Measurements from ENCODE around the gene PHLDB3. TPM values are rescaled to one million over a fixed set of nuclear protein-coding genes. Genes with fewer than 3 reads are reported as not detected.

Gene PHLDB3
- total RNA-seq, 4 donors from 2014 or later, result 10.2 to 28.7 (median 16.5) TPM

DNA sequence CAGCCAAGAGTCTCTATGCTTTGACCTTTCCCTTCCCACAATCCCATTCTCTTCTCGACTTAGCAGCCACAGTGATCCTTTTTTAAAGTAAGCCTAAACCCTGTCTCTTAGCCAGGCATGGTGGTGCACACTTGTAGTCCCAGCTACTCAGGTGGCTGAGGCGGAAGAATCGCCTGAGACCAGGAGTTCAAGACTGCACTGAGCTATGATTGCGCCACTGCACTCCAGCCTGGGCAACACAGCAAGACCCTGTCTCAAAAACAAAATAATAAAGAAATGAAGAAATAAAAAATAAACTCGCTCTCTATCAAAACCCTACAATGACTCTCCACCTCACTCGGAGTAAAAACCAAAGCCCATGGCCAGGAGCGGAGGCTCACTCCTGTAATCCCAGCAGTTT is 75.2 kb downstream of the PHLDB3 start:
- TF ChIP-seq POLR2AphosphoS5 (IDR thresholded peaks at IDR 0.05), result no peak
- TF ChIP-seq, protein P1, sequence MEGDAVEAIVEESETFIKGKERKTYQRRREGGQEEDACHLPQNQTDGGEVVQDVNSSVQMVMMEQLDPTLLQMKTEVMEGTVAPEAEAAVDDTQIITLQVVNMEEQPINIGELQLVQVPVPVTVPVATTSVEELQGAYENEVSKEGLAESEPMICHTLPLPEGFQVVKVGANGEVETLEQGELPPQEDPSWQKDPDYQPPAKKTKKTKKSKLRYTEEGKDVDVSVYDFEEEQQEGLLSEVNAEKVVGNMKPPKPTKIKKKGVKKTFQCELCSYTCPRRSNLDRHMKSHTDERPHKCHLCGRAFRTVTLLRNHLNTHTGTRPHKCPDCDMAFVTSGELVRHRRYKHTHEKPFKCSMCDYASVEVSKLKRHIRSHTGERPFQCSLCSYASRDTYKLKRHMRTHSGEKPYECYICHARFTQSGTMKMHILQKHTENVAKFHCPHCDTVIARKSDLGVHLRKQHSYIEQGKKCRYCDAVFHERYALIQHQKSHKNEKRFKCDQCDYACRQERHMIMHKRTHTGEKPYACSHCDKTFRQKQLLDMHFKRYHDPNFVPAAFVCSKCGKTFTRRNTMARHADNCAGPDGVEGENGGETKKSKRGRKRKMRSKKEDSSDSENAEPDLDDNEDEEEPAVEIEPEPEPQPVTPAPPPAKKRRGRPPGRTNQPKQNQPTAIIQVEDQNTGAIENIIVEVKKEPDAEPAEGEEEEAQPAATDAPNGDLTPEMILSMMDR (IDR thresholded peaks at IDR 0.05), result no peak
- TF ChIP-seq POLR2A (IDR thresholded peaks at IDR 0.05), result no peak
- TF ChIP-seq EP300 (IDR thresholded peaks at IDR 0.05; ENCODE audit: low read depth), result no peak
- Histone ChIP-seq H3K4me1 (peaks cover 4 to 42% (median 31%) of the 10 kb centered on the region in 4 donors), H3K9me3 (no peaks in the 10 kb centered on the region), H3K27me3 (no peaks in the 10 kb centered on the region), H3K4me3 (no peak overlapping the region), H3K36me3 (no peaks in the 10 kb centered on the region), H3K27ac (peak overlapping the region in 1 of 4 donors; percentile 76)
- in situ Hi-C loops (cut with MboI; ENCODE audit: low pct_ligation_motif_present in 1 of 4, low pct_unique_long_range_greater_than_20kb in 1 of 4, low sequenced_read_pairs in 3 of 4), result loop anchor here in 1 of 4 donors (25.0 kb wide), 1 partner anchor 383 kb away; the partner anchor contains the start of gene LYPD5
- intact Hi-C loops (cut with DNase I; ENCODE audit: low total_unique reads), result no loop called here
- DNase-seq, result no peak
- 71 to 87% methylated on average over 6 to 7 of the region's 7 CpGs for WGBS, 2 donors (ENCODE audit: low coverage in 1 of 2)

DNA sequence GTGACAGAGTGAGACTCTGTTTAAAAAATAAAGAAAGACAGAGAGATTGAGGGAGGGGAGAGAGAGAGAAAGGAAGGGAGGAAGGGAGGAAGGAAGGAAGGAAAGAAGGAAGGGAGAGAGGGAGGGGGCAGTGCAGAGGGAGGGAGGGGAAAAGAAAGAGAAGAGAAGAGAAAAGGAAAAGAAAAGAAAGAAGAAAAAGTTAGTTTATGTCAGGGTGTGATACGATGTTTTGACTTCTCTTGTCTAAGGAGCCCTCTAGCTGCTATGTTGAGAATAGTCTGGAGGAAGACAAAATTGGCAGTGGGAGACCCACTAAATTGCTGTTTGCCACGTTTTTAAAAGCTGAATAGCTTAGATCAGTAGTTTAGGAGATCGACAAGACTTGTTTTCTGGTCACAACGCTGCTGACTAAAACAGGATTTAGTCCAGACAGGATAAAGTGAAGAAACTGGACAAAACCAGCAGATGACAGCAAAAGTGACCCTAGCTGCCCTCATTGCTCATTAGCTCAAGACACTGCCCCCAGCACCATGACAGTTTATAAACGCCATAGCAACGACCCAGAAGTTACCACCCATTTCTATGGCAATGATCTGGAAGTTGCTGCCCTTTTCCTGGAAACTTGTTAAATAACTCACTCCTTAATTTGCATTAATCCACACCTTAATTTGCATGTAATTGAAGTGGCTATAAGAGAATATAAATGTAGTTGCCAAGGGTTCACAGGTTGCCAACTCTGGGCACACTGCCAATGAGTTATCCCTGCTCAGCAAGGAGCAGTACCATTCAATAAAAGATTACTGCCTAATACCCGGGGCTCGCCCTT is 78.8 kb downstream of the PHLDB3 start:
- Histone ChIP-seq H3K4me3 (no peak overlapping the region), H3K27ac (peak overlapping the region; percentile 69 to 85 (median 75)), H3K9me3 (no peaks in the 10 kb centered on the region), H3K36me3 (no peaks in the 10 kb centered on the region), H3K27me3 (no peaks in the 10 kb centered on the region), H3K4me1 (peaks cover 4 to 36% (median 28%) of the 10 kb centered on the region in 4 donors)
- peak; percentile 92 for DNase-seq
- in situ Hi-C loops (cut with MboI; ENCODE audit: low pct_ligation_motif_present in 1 of 4, low pct_unique_long_range_greater_than_20kb in 1 of 4, low sequenced_read_pairs in 3 of 4) (loop anchor here in 1 of 4 donors (25.0 kb wide), 1 partner anchor 387 kb away; the partner anchor contains the start of gene LYPD5), intact Hi-C loops (cut with DNase I; ENCODE audit: low total_unique reads) (no loop called here)
- WGBS, 2 donors (ENCODE audit: low coverage in 1 of 2), result 4 to 25% methylated on average over 4 to 8 of the region's 8 CpGs
- TF ChIP-seq POLR2A (IDR thresholded peaks at IDR 0.05) (no peak), POLR2AphosphoS5 (IDR thresholded peaks at IDR 0.05) (peak in 2 of 3 donors; percentile 40 to 51), EP300 (IDR thresholded peaks at IDR 0.05; ENCODE audit: low read depth) (no peak)
- TF ChIP-seq, protein P1 (IDR thresholded peaks at IDR 0.05), result peak; percentile 38 to 69 (median 41)

Other genes starting within 250 kb of the PHLDB3 start
- gene PSG9, start 235.2 kb downstream of the PHLDB3 start, total RNA-seq, result not detected
- gene CD177, start 151.1 kb downstream of the PHLDB3 start, total RNA-seq, result 100 to 1,000 TPM in 2 of 4 donors, 10 to 100 TPM in 2; 12.1 to 720 (median 82.6) TPM
- gene TEX101, start 89.9 kb downstream of the PHLDB3 start, total RNA-seq, result not detected
- 1 to 10 TPM in 1 of 4 donors, not detected in 3; 2.2 TPM for gene LYPD3, start 39.1 kb downstream of the PHLDB3 start, total RNA-seq
- gene ETHE1, start 22.5 kb upstream of the PHLDB3 start, total RNA-seq, result 100 to 1,000 TPM; 438 to 667 (median 458) TPM
- gene ZNF575, start 28.4 kb upstream of the PHLDB3 start, total RNA-seq, result 1 to 10 TPM in 2 of 4 donors, under 1 TPM in 1, not detected in 1; 0.20 to 1.9 (median 1.8) TPM
- gene XRCC1, start 70.8 kb upstream of the PHLDB3 start, total RNA-seq, result 100 to 1,000 TPM in 1 of 4 donors, 10 to 100 TPM in 2, 1 to 10 TPM in 1; 8.0 to 147 (median 15.8) TPM
- 1 to 10 TPM in 3 of 4 donors, not detected in 1; 1.1 to 4.0 (median 1.6) TPM for gene PINLYP, start 71.1 kb upstream of the PHLDB3 start, total RNA-seq
- gene IRGQ, start 91.4 kb upstream of the PHLDB3 start, total RNA-seq, result 10 to 100 TPM; 15.7 to 32.5 (median 24.7) TPM
- 10 to 100 TPM in 2 of 4 donors, 1 to 10 TPM in 2; 3.7 to 11.9 (median 9.8) TPM for gene ZNF576, start 91.8 kb upstream of the PHLDB3 start, total RNA-seq
- gene SRRM5, start 107.3 kb upstream of the PHLDB3 start, total RNA-seq, result 1 to 10 TPM in 1 of 4 donors, under 1 TPM in 2, not detected in 1; 0.14 to 2.2 (median 0.64) TPM
- 10 to 100 TPM in 3 of 4 donors, 1 to 10 TPM in 1; 3.0 to 17.1 (median 15.1) TPM for gene ZNF428, start 114.9 kb upstream of the PHLDB3 start, total RNA-seq
- 1 to 10 TPM in 3 of 4 donors, not detected in 1; 2.5 to 4.0 (median 3.7) TPM for gene CADM4, start 135.1 kb upstream of the PHLDB3 start, total RNA-seq
- gene PLAUR, start 165.4 kb upstream of the PHLDB3 start, total RNA-seq, result 10 to 100 TPM; 12.1 to 76.2 (median 54.7) TPM
- not detected for gene IRGC, start 211.3 kb upstream of the PHLDB3 start, total RNA-seq